H1 (cell line): ENCODE data around the gene SEC24B. TPM values are rescaled to one million over a fixed set of nuclear protein-coding genes. Genes with fewer than 3 reads are reported as not detected.

Source experiments
- CTCF ChIA-PET: fragments of 300-600 bp; sonication (Branson Sonifier 250); formaldehyde crosslinking; loops from one replicate; lab custom pipeline; 2021; ENCODE audit not compliant: partially characterized antibody; lab: Charles Lee
- POLR2A ChIA-PET: fragments of 300-600 bp; sonication (Branson Sonifier 250); formaldehyde crosslinking; loops from one replicate; lab custom pipeline; 2021; ENCODE audit warnings: inconsistent platforms; ENCODE audit not compliant: partially characterized antibody; lab: Charles Lee
- DNase-seq, 2 experiments: peaks; one replicate each; pipeline versions ENCODE4 v3.0.0 to v3.0.0-alpha.2; 2010 to 2022; ENCODE audit warnings: low spot score in 2 of 2, low read depth in 1 of 2, mixed read lengths in 1 of 2
- FAIRE-seq: peaks from 2 replicates; lab custom pipeline; 2011; peaks lifted over from hg19 to GRCh38; lab: Jason Lieb, UNC
- H2AFZ ChIP-seq: 2 replicates; pipeline ENCODE4 v1.8.1; 2012; ENCODE audit warnings: low read length, inconsistent platforms
- H2AK5ac ChIP-seq: 2 replicates; pipeline ENCODE4 v1.6.1; 2013; ENCODE audit warnings: low read depth, low read length
- H2BK120ac ChIP-seq: replicated peaks from 2 replicates; pipeline ENCODE3; 2013; ENCODE audit warnings: low read depth, low read length, inconsistent platforms
- H2BK12ac ChIP-seq: 2 replicates; pipeline ENCODE4 v1.6.1; 2013; ENCODE audit warnings: low read depth, low read length
- H2BK15ac ChIP-seq: 2 replicates; pipeline ENCODE4 v1.6.1; 2013; ENCODE audit warnings: low read length
- H2BK20ac ChIP-seq: 2 replicates; pipeline ENCODE4 v1.6.1; 2013; ENCODE audit warnings: low read length
- H2BK5ac ChIP-seq: 2 replicates; pipeline ENCODE4 v1.6.1; 2013; ENCODE audit warnings: low read depth, low read length
- H3K14ac ChIP-seq: 2 replicates; pipeline ENCODE4 v1.6.1; 2013; ENCODE audit warnings: inconsistent platforms; ENCODE audit not compliant: insufficient read length
- H3K18ac ChIP-seq: 2 replicates; pipeline ENCODE4 v1.6.1; 2013; ENCODE audit warnings: low read length; ENCODE audit errors: extremely low read depth
- H3K23ac ChIP-seq: 2 replicates; pipeline ENCODE4 v1.6.1; 2013; ENCODE audit warnings: inconsistent platforms; ENCODE audit not compliant: insufficient read length
- H3K23me2 ChIP-seq: 2 replicates; pipeline ENCODE4 v1.6.1; 2013; ENCODE audit warnings: low read depth, low read length
- H3K27ac ChIP-seq: 2 replicates; pipeline ENCODE4 v1.6.1; 2011; ENCODE audit warnings: low read depth, low read length, inconsistent platforms
- H3K27me3 ChIP-seq, 4 experiments: replicated peaks in 1 of 4; 1 replicate in 1 of 4; 2 replicates in 3 of 4; pipeline versions ENCODE4 v1.6.1 to v1.8.1; 2011 to 2013; ENCODE audit warnings: low read length in 3 of 4, mild to moderate bottlenecking in 3 of 4, inconsistent platforms in 2 of 4, mixed read lengths in 2 of 4, moderate library complexity in 1 of 4; ENCODE audit not compliant: control insufficient read depth in 3 of 4, insufficient read depth in 3 of 4; ENCODE audit errors: extremely low read depth in 1 of 4
- H3K36me3 ChIP-seq, 4 experiments: 2 replicates each; pipeline versions ENCODE4 v1.6.1 to v1.8.1; 2011 to 2013; ENCODE audit warnings: mild to moderate bottlenecking in 4 of 4, low read length in 3 of 4, moderate library complexity in 2 of 4, control low read depth in 1 of 4, inconsistent platforms in 1 of 4; ENCODE audit not compliant: insufficient read depth in 4 of 4, control insufficient read depth in 2 of 4
- H3K4ac ChIP-seq: replicated peaks from 2 replicates; pipeline ENCODE3; 2013; ENCODE audit warnings: low read length, low read depth, mixed read lengths, inconsistent platforms; ENCODE audit not compliant: insufficient read length
- H3K4me1 ChIP-seq, 4 experiments: replicated peaks in 1 of 4; 1 replicate in 1 of 4; 2 replicates in 3 of 4; pipeline versions ENCODE4 v1.6.1 to v1.8.1; 2011 to 2013; ENCODE audit warnings: low read length in 3 of 4, inconsistent platforms in 2 of 4, mixed read lengths in 1 of 4; ENCODE audit not compliant: insufficient read depth in 4 of 4, control insufficient read depth in 3 of 4
- H3K4me2 ChIP-seq, 2 experiments: 2 replicates each; pipeline versions ENCODE4 v1.6.1 to v1.8.1; 2011 to 2013; ENCODE audit warnings: low read depth in 2 of 2, low read length in 2 of 2, control low read depth in 1 of 2, inconsistent platforms in 1 of 2, mild to moderate bottlenecking in 1 of 2; ENCODE audit not compliant: insufficient read depth in 1 of 2
- H3K4me3 ChIP-seq, 4 experiments: fragments of 200-600, 300-600 bp in 1 of 4; sonication (generic), shearing (Covaris generic), sonication (Bioruptor Twin) in 1 of 4; 2 replicates each; pipeline versions ENCODE4 v1.5.1 to v1.8.1; 2011 to 2016; ENCODE audit warnings: low read length in 4 of 4, low read depth in 3 of 4, control low read depth in 2 of 4, inconsistent platforms in 2 of 4, mild to moderate bottlenecking in 2 of 4, mixed read lengths in 1 of 4, moderate library complexity in 1 of 4; ENCODE audit not compliant: insufficient read depth in 2 of 4; ENCODE audit errors: extremely low read depth in 1 of 4
- H3K56ac ChIP-seq: replicated peaks from 2 replicates; pipeline ENCODE3; 2013; ENCODE audit warnings: low read depth, mild to moderate bottlenecking, mixed read lengths, low read length, inconsistent platforms; ENCODE audit not compliant: insufficient read length
- H3K79me1 ChIP-seq: 2 replicates; pipeline ENCODE4 v1.6.1; 2013; ENCODE audit warnings: low read depth, low read length, control low read depth
- H3K79me2 ChIP-seq, 2 experiments: 2 replicates each; pipeline versions ENCODE4 v1.6.1 to v1.8.1; 2012 to 2013; ENCODE audit warnings: low read length in 2 of 2, mild to moderate bottlenecking in 2 of 2, inconsistent platforms in 1 of 2; ENCODE audit not compliant: insufficient read depth in 2 of 2, control insufficient read depth in 1 of 2
- H3K9ac ChIP-seq, 4 experiments: replicated peaks in 1 of 4; 1 replicate in 1 of 4; 2 replicates in 3 of 4; pipeline versions ENCODE4 v1.6.1 to v1.8.1; 2011 to 2013; ENCODE audit warnings: low read depth in 3 of 4, low read length in 3 of 4, control low read depth in 2 of 4, mild to moderate bottlenecking in 2 of 4, moderate library complexity in 2 of 4, inconsistent platforms in 1 of 4; ENCODE audit errors: extremely low read depth in 1 of 4
- H3K9me3 ChIP-seq, 2 experiments: 2 replicates each; pipeline versions ENCODE4 v1.6.1 to v1.8.1; 2012 to 2013; ENCODE audit warnings: mild to moderate bottlenecking in 2 of 2, moderate library complexity in 2 of 2, control low read depth in 1 of 2, inconsistent platforms in 1 of 2, low read depth in 1 of 2, low read length in 1 of 2, mixed read lengths in 1 of 2; ENCODE audit not compliant: insufficient read depth in 2 of 2
- H4K20me1 ChIP-seq, 2 experiments: replicated peaks in 1 of 2; 2 replicates each; pipeline versions ENCODE3 to v1.8.1; 2011 to 2013; ENCODE audit warnings: inconsistent platforms in 2 of 2, low read length in 2 of 2, mild to moderate bottlenecking in 1 of 2; ENCODE audit not compliant: insufficient read depth in 2 of 2, control insufficient read depth in 1 of 2
- H4K5ac ChIP-seq: 2 replicates; pipeline ENCODE4 v1.6.1; 2013; ENCODE audit warnings: low read length, low read depth, mixed read lengths, inconsistent platforms; ENCODE audit not compliant: insufficient read length
- H4K8ac ChIP-seq: 2 replicates; pipeline ENCODE4 v1.8.0; 2013; ENCODE audit warnings: mild to moderate bottlenecking, moderate library complexity, low read length, inconsistent platforms; ENCODE audit not compliant: insufficient read depth; ENCODE audit errors: extremely low read depth
- H4K91ac ChIP-seq: replicated peaks from 2 replicates; pipeline ENCODE3; 2013; ENCODE audit warnings: low read length, mixed read lengths, inconsistent platforms; ENCODE audit not compliant: insufficient read length
- GABPA ChIP-seq: IDR thresholded peaks from 2 replicates; pipeline ENCODE4 v1.6.1; 2011; ENCODE audit warnings: mild to moderate bottlenecking, low read length, moderate library complexity, borderline replicate concordance; ENCODE audit not compliant: insufficient read depth
- GTF2F1 ChIP-seq: IDR thresholded peaks from 2 replicates; pipeline ENCODE4 v1.6.1; 2012; ENCODE audit warnings: low read depth, low read length, improper control_type of control experiment, borderline replicate concordance
- JUND ChIP-seq: IDR thresholded peaks from 2 replicates; pipeline ENCODE4 v1.6.1; 2011; ENCODE audit warnings: mild to moderate bottlenecking, improper control_type of control experiment, low read length
- NANOG ChIP-seq: IDR thresholded peaks from 2 replicates; pipeline ENCODE4 v1.6.1; 2011; ENCODE audit warnings: low read length, low read depth, mild to moderate bottlenecking, inconsistent platforms; ENCODE audit not compliant: insufficient read depth, poor library complexity, severe bottlenecking
- SIN3A ChIP-seq, 2 experiments: IDR thresholded peaks in 1 of 2; conservative IDR thresholded peaks in 1 of 2; 2 replicates each; pipeline ENCODE4 v1.6.1; 2011 to 2012; ENCODE audit warnings: low read length in 2 of 2, improper control_type of control experiment in 1 of 2, low read depth in 1 of 2, mild to moderate bottlenecking in 1 of 2
- SRF ChIP-seq: IDR thresholded peaks from 2 replicates; pipeline ENCODE4 v1.6.1; 2011; ENCODE audit warnings: mild to moderate bottlenecking, low read depth, low read length, moderate library complexity
- WGBS, 2 experiments: shearing (Covaris generic) in 1 of 2; methylation state at CpG; one replicate each; pipeline versions ENCODE4 v1.1.6 to v1.1.7; 2013 to 2015; ENCODE audit warnings: low lambda C conversion rate in 2 of 2, mixed read lengths in 2 of 2, inconsistent platforms in 1 of 2, low coverage in 1 of 2, missing lambda C conversion rate in 1 of 2; ENCODE audit not compliant: insufficient replicate concordance in 2 of 2, insufficient coverage in 1 of 2, insufficient read length in 1 of 2; ENCODE audit errors: extremely low coverage in 1 of 2, missing lambda C conversion rate in 1 of 2; 5-methylcytosine and 5-hydroxymethylcytosine counted together
- polyA plus RNA-seq, 7 experiments: library from polyadenylated mRNA; depleted of rRNA in 3 of 7; stranded (reverse) in 5 of 7; unstranded in 2 of 7; fragments of >200 nt in 5 of 7; fragments of 200-250 nt in 2 of 7; gene quantifications; 1 replicate in 5 of 7; 2 replicates in 1 of 7; 4 replicates in 1 of 7; pipeline versions ENCODE4 v1.2.1 to v1.2.3, GENCODE V29; 2011 to 2013; ENCODE audit warnings: missing spikeins in 2 of 7, mixed read lengths in 2 of 7
- total RNA-seq: library from RNA; stranded (reverse); fragmentation: NEBNext Ultra II Directional; extraction: Animal tissue kit (Norgen Biotek cat#: 25700); gene quantifications from 2 replicates; pipeline ENCODE4 v1.2.1, GENCODE V29; 2021
- TF ChIP-seq, protein P1 (sequence below): IDR thresholded peaks from 2 replicates; pipeline ENCODE4 v1.6.1; 2012; ENCODE audit warnings: low read length, inconsistent platforms
- TF ChIP-seq, protein P2 (sequence below): IDR thresholded peaks from 2 replicates; pipeline ENCODE4 v1.6.1; 2011; ENCODE audit warnings: low read depth, mild to moderate bottlenecking, low read length; ENCODE audit not compliant: insufficient read depth

SEC24B gene
- total and polyA plus RNA-seq, 2 of the 8 experiments (the other 6 are each of a cell fraction or from before 2014, with no cell fraction given), result 25.6 to 30.9 TPM

- peak overlapping the region; percentile 89 to 96 for H3K4me2 ChIP-seq
- no peak overlapping the region for H3K23ac ChIP-seq
- H3K27me3 ChIP-seq, result no peaks in the 10 kb centered on the region; a peak in 1 of 7 replicates
- POLR2A ChIA-PET, result interaction anchor here (1.2 to 2.0 kb wide), 3 partner anchors 109 to 142 kb away, joined by 3 to 6 read pairs (median 4); partner anchors contain the start of gene CASP6
- DNase-seq, result peak in 1 of 2 experiments; percentile 56
- CTCF ChIA-PET, result interaction anchor here (1.0 to 2.5 kb wide), 2 partner anchors 128 to 143 kb away, joined by 3 to 8 read pairs; partner anchors contain the start of genes CASP6 and SEC24B
- no peak overlapping the region for H4K5ac ChIP-seq
- 1% methylated on average over 26 of the region's 29 CpGs; no CpG with 5 or more reads in 1 of the 2 experiments for WGBS, 2 experiments
- H2BK5ac ChIP-seq, result no peak overlapping the region
- H3K56ac ChIP-seq, result no peak overlapping the region
- H3K9ac ChIP-seq, result peak overlapping the region; percentile 41 to 74 (median 70); a peak in 6 of 7 replicates
- H3K36me3 ChIP-seq, result no peaks in the 10 kb centered on the region; a peak in 1 of 8 replicates
- H3K79me2 ChIP-seq, result no peaks in the 10 kb centered on the region
- H4K91ac ChIP-seq, result no peak overlapping the region
- H4K8ac ChIP-seq, result peak overlapping the region; percentile 84; the same call in 1 of the 2 replicates
- peaks cover 0 to 4% (median 0%) of the 10 kb centered on the region in 4 experiments; a peak in 1 of 7 replicates for H3K4me1 ChIP-seq
- FAIRE-seq, result no peak
- no peak overlapping the region for H3K4ac ChIP-seq
- H2BK12ac ChIP-seq, result no peak overlapping the region
- H2AFZ ChIP-seq, result peak overlapping the region; percentile 76
- no peak overlapping the region for H2BK120ac ChIP-seq
- peaks cover 2 to 9% of the 10 kb centered on the region in 2 experiments; a peak in 1 of 4 replicates for H3K9me3 ChIP-seq
- H3K14ac ChIP-seq, result no peak overlapping the region
- no peaks in the 10 kb centered on the region for H4K20me1 ChIP-seq
- H2BK15ac ChIP-seq, result no peak overlapping the region
- H3K18ac ChIP-seq, result no peak overlapping the region; the same call in none of the 2 replicates
- H3K79me1 ChIP-seq, result no peaks in the 10 kb centered on the region
- no peak overlapping the region for H2BK20ac ChIP-seq
- H2AK5ac ChIP-seq, result no peak overlapping the region
- H3K4me3 ChIP-seq, result peak overlapping the region; percentile 66 to 93 (median 78)
- H3K27ac ChIP-seq, result no peak overlapping the region
- H3K23me2 ChIP-seq, result peaks cover 11% of the 10 kb centered on the region
- no peak for TF ChIP-seq NANOG
- no peak for TF ChIP-seq GTF2F1
- 0 out of 4 replicates have a peak, but pooled peaks have one; percentile 45 to 81 for TF ChIP-seq SIN3A (conservative IDR thresholded peaks at IDR 0.05 in 1 of 2, IDR thresholded peaks at IDR 0.05 in 1 of 2; ENCODE audit: low read depth in 1 of 2, low read length in 2 of 2)
- no peak for TF ChIP-seq SRF
- TF ChIP-seq, protein P1, sequence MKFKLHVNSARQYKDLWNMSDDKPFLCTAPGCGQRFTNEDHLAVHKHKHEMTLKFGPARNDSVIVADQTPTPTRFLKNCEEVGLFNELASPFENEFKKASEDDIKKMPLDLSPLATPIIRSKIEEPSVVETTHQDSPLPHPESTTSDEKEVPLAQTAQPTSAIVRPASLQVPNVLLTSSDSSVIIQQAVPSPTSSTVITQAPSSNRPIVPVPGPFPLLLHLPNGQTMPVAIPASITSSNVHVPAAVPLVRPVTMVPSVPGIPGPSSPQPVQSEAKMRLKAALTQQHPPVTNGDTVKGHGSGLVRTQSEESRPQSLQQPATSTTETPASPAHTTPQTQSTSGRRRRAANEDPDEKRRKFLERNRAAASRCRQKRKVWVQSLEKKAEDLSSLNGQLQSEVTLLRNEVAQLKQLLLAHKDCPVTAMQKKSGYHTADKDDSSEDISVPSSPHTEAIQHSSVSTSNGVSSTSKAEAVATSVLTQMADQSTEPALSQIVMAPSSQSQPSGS, result no peak
- TF ChIP-seq GABPA, result no peak
- no peak for TF ChIP-seq JUND
- TF ChIP-seq, protein P2, sequence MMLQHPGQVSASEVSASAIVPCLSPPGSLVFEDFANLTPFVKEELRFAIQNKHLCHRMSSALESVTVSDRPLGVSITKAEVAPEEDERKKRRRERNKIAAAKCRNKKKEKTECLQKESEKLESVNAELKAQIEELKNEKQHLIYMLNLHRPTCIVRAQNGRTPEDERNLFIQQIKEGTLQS, result no peak
Observed at GRCh38 chr4:109560687-109561461, 127.3 kb downstream of the SEC24B start.
